Measurements from ENCODE around the gene DIP2B.

The DIP2B gene

GRCh38 chr12:50620978-50621360 is 116.2 kb downstream of the DIP2B start:
- Histone ChIP-seq H3K36me3 (ENCODE audit: control insufficient read depth, insufficient read depth, low read length) (no peaks in the 10 kb centered on the region), H3K9me3 (ENCODE audit: control insufficient read depth, low read length) (no peaks in the 10 kb centered on the region), H3K4me3 (ENCODE audit: low read depth, low read length) (no peak overlapping the region), H3K79me2 (peaks cover 47% of the 10 kb centered on the region), H3K4me2 (ENCODE audit: low read length) (no peak overlapping the region), H3K27ac (no peak overlapping the region), H2AFZ (no peak overlapping the region), H3K27me3 (ENCODE audit: control insufficient read depth, insufficient read depth, low read length) (no peaks in the 10 kb centered on the region), H3K9ac (no peak overlapping the region), H3K4me1 (peaks cover 7% of the 10 kb centered on the region)
- TF ChIP-seq CTCF (IDR thresholded peaks at IDR 0.05): no peak

GRCh38 chr12:50621399-50622300 is 116.9 kb downstream of the DIP2B start:
- Histone ChIP-seq H3K36me3 (ENCODE audit: control insufficient read depth, insufficient read depth, low read length) (no peaks in the 10 kb centered on the region), H3K27ac (no peak overlapping the region), H3K9me3 (ENCODE audit: control insufficient read depth, low read length) (no peaks in the 10 kb centered on the region), H3K9ac (no peak overlapping the region), H3K4me3 (ENCODE audit: low read depth, low read length) (no peak overlapping the region), H3K27me3 (ENCODE audit: control insufficient read depth, insufficient read depth, low read length) (no peaks in the 10 kb centered on the region), H3K79me2 (peaks cover 47% of the 10 kb centered on the region), H3K4me2 (ENCODE audit: low read length) (no peak overlapping the region), H2AFZ (no peak overlapping the region), H3K4me1 (peaks cover 7% of the 10 kb centered on the region)
- no peak for TF ChIP-seq CTCF (IDR thresholded peaks at IDR 0.05)

- Histone ChIP-seq H3K9ac (no peak overlapping the region), H3K4me2 (ENCODE audit: low read length) (no peak overlapping the region), H3K9me3 (ENCODE audit: control insufficient read depth, low read length) (no peaks in the 10 kb centered on the region), H3K27ac (no peak overlapping the region), H2AFZ (no peak overlapping the region), H3K4me3 (ENCODE audit: low read depth, low read length) (no peak overlapping the region), H3K4me1 (peaks cover 4% of the 10 kb centered on the region), H3K36me3 (ENCODE audit: control insufficient read depth, insufficient read depth, low read length) (no peaks in the 10 kb centered on the region), H3K79me2 (peaks cover 19% of the 10 kb centered on the region), H3K27me3 (ENCODE audit: control insufficient read depth, insufficient read depth, low read length) (no peaks in the 10 kb centered on the region)
- no peak for TF ChIP-seq CTCF (IDR thresholded peaks at IDR 0.05)
These were observed 120.5 kb downstream of the DIP2B start for GRCh38 chr12:50625029-50625925.

- Histone ChIP-seq H3K27ac (no peak overlapping the region), H3K27me3 (ENCODE audit: control insufficient read depth, insufficient read depth, low read length) (no peaks in the 10 kb centered on the region), H3K9ac (no peak overlapping the region), H3K9me3 (ENCODE audit: control insufficient read depth, low read length) (no peaks in the 10 kb centered on the region), H2AFZ (no peak overlapping the region), H3K4me3 (ENCODE audit: low read depth, low read length) (no peak overlapping the region), H3K4me1 (peaks cover 4% of the 10 kb centered on the region), H3K79me2 (peaks cover 12% of the 10 kb centered on the region), H3K4me2 (ENCODE audit: low read length) (no peak overlapping the region), H3K36me3 (ENCODE audit: control insufficient read depth, insufficient read depth, low read length) (no peaks in the 10 kb centered on the region)
- no peak for TF ChIP-seq CTCF (IDR thresholded peaks at IDR 0.05)
These were observed 121.2 kb downstream of the DIP2B start for GRCh38 chr12:50626026-50626425.

All from parathyroid adenoma (tissue), 2 donors.